ENCODE data around the gene ENPP1.

DNA sequence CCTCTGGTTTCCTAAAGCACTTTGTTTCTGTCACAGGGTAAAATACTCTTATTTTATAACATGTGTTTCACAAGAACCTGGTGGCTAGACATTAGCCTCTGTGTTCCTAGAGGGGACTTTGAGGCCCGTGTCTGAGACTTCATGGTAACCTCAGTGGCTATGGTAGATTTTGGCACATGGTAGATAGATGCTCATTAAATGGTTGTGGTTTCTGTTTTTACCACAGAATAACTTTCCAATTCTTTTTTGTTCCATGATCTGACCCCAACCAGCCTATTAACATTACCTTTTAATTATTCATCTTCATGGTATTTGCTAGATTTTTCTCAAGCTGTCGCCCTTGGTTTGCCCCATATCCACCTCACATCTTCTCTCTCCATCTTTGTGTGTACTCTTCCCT, 109.0 kb downstream of the ENPP1 start:
- TF ChIP-seq CTCF (IDR thresholded peaks at IDR 0.05) (no peak), POLR2A (IDR thresholded peaks at IDR 0.05) (no peak)
